GM23338 (cell line): ENCODE results near the gene CTNND2. TPM values are rescaled to one million over a fixed set of nuclear protein-coding genes. Genes with fewer than 3 reads are reported as not detected.

Experiments used
- ATAC-seq: fragments of 200-7000 bp; cut with Tn5 transposase; 3 replicates; pipeline ENCODE4 v1.9.1; 2020
- DNase-seq: peaks from one replicate; pipeline ENCODE4 v3.0.0-alpha.2; 2015; ENCODE audit warnings: low spot score
- H2AFZ ChIP-seq: fragments of 200-600 bp; sonication (generic); 2 replicates; pipeline ENCODE4 v1.8.0; 2016; ENCODE audit warnings: antibody characterized with exemption, mild to moderate bottlenecking, moderate library complexity
- H3F3A ChIP-seq: fragments of 200-600 bp; sonication (generic); replicated peaks from 2 replicates; pipeline ENCODE4 v1.8.0; 2017; ENCODE audit warnings: antibody characterized with exemption, mixed run types, low read depth
- H3K27ac ChIP-seq: fragments of 200-600 bp; sonication (generic); 2 replicates; pipeline ENCODE4 v1.6.1; 2016; ENCODE audit warnings: low read depth
- H3K27me3 ChIP-seq: fragments of 200-600 bp; sonication (generic); 2 replicates; pipeline ENCODE4 v1.8.0; 2016; ENCODE audit warnings: mild to moderate bottlenecking, mixed run types, moderate library complexity; ENCODE audit not compliant: insufficient read depth
- H3K36me3 ChIP-seq: fragments of 200-600 bp; sonication (generic); 2 replicates; pipeline ENCODE4 v1.8.0; 2016; ENCODE audit warnings: mild to moderate bottlenecking; ENCODE audit not compliant: insufficient read depth
- H3K4me1 ChIP-seq: fragments of 200-600 bp; sonication (generic); 2 replicates; pipeline ENCODE4 v1.8.0; 2016; ENCODE audit warnings: mild to moderate bottlenecking, moderate library complexity; ENCODE audit not compliant: insufficient read depth
- H3K4me2 ChIP-seq: fragments of 200-600 bp; sonication (generic); 2 replicates; pipeline ENCODE4 v1.7.1; 2017; ENCODE audit warnings: mixed run types
- H3K4me3 ChIP-seq: fragments of 200-600 bp; sonication (generic); 2 replicates; pipeline ENCODE4 v1.6.1; 2016; ENCODE audit warnings: mixed run types
- H3K79me2 ChIP-seq: fragments of 200-600 bp; sonication (generic); replicated peaks from 2 replicates; pipeline ENCODE4 v1.8.0; 2017; ENCODE audit warnings: mild to moderate bottlenecking; ENCODE audit not compliant: insufficient read depth
- H3K9me2 ChIP-seq: fragments of 200-600 bp; sonication (generic); 2 replicates; pipeline ENCODE4 v1.8.0; 2017; ENCODE audit not compliant: insufficient read depth
- H4K20me1 ChIP-seq: fragments of 200-600 bp; sonication (generic); replicated peaks from 2 replicates; pipeline ENCODE4 v1.8.0; 2017; ENCODE audit warnings: mild to moderate bottlenecking; ENCODE audit not compliant: insufficient read depth
- H3K27ac Mint-ChIP-seq: 2 replicates; pipeline ENCODE4 v1.8.0; 2020; ENCODE audit warnings: inconsistent platforms, mild to moderate bottlenecking, moderate library complexity, mixed read lengths
- H3K27me3 Mint-ChIP-seq: 3 replicates; pipeline ENCODE4 v1.8.0; 2022; ENCODE audit warnings: low read depth, mild to moderate bottlenecking, moderate library complexity, mixed read lengths, inconsistent platforms; ENCODE audit not compliant: insufficient read depth, poor library complexity
- H3K36me3 Mint-ChIP-seq: 3 replicates; pipeline ENCODE4 v1.8.0; 2021; ENCODE audit warnings: low read depth, mild to moderate bottlenecking, inconsistent platforms, moderate library complexity, mixed read lengths
- H3K4me1 Mint-ChIP-seq: 3 replicates; pipeline ENCODE4 v1.8.0; 2020; ENCODE audit warnings: mild to moderate bottlenecking, inconsistent platforms, mixed read lengths
- H3K4me3 Mint-ChIP-seq: 3 replicates; pipeline ENCODE4 v1.8.0; 2021; ENCODE audit warnings: moderate library complexity, mild to moderate bottlenecking, inconsistent platforms, mixed read lengths
- H3K9me3 Mint-ChIP-seq: 3 replicates; pipeline ENCODE4 v1.8.0; 2020; ENCODE audit warnings: moderate library complexity, mild to moderate bottlenecking, inconsistent platforms, mixed read lengths
- CTCF ChIP-seq, 2 experiments: fragments of 200-600 bp in 1 of 2; sonication (generic) in 1 of 2; conservative IDR thresholded peaks; 2 replicates each; pipeline versions ENCODE4 v1.5.1 to v1.6.1; 2016 to 2017; ENCODE audit warnings: antibody characterized with exemption in 2 of 2, low read depth in 2 of 2, mild to moderate bottlenecking in 2 of 2, moderate library complexity in 1 of 2
- JUNB ChIP-seq: IDR thresholded peaks from one replicate; pipeline ENCODE4 v1.6.1; 2016; ENCODE audit warnings: antibody characterized with exemption; ENCODE audit not compliant: unreplicated experiment
- POLR2AphosphoS5 ChIP-seq: IDR thresholded peaks from 2 replicates; pipeline ENCODE4 v1.6.1; 2016; ENCODE audit warnings: antibody characterized with exemption, low read depth
- ZNF331 ChIP-seq: fragments of 250-450 bp; sonication (Bioruptor Pico); IDR thresholded peaks from 2 replicates; pipeline ENCODE4 v1.5.0; 2020; ENCODE audit warnings: low read depth, mild to moderate bottlenecking, moderate library complexity
- ZNF462 ChIP-seq: fragments of 250-450 bp; sonication (Bioruptor Pico); IDR thresholded peaks from 2 replicates; pipeline ENCODE4 v1.5.0; 2020; ENCODE audit warnings: mild to moderate bottlenecking, moderate library complexity
- polyA plus RNA-seq: library from polyadenylated mRNA; unstranded; fragments of >200 nt; fragmentation: Nextera tagmentation; extraction: Ambion mirVana; gene quantifications from 2 replicates; pipeline ENCODE4 v1.2.1, GENCODE V29; 2016
- total RNA-seq: library from RNA; depleted of rRNA; stranded (reverse); fragments of >200 nt; shearing (Covaris generic); gene quantifications from 2 replicates; pipeline ENCODE4 v1.2.3, GENCODE V29; 2014

CTNND2 gene
- total and polyA plus RNA-seq, 2 experiments from 2014 or later: 5.1 to 7.0 TPM

- no peak for TF ChIP-seq CTCF (conservative IDR thresholded peaks at IDR 0.05; ENCODE audit: low read depth in 2 of 2)
- TF ChIP-seq ZNF462 (CRISPR knock-in tag): no peak
- no peak for TF ChIP-seq POLR2AphosphoS5
- TF ChIP-seq JUNB: no peak
- no peak for TF ChIP-seq ZNF331 (CRISPR knock-in tag)
- Mint-ChIP-seq H3K4me1 (no peaks in the 10 kb centered on the region), H3K36me3 (no peaks in the 10 kb centered on the region), H3K4me3 (no peak overlapping the region), H3K9me3 (no peaks in the 10 kb centered on the region), H3K27ac (no peak overlapping the region), H3K27me3 (no peaks in the 10 kb centered on the region)
- no peak for DNase-seq
- Histone ChIP-seq H3K9me2 (no peaks in the 10 kb centered on the region), H3K79me2 (no peaks in the 10 kb centered on the region), H3K4me3 (no peak overlapping the region), H3K4me1 (no peaks in the 10 kb centered on the region), H3F3A (no peaks in the 10 kb centered on the region), H3K4me2 (no peak overlapping the region), H2AFZ (no peak overlapping the region), H4K20me1 (no peaks in the 10 kb centered on the region), H3K27ac (no peak overlapping the region), H3K36me3 (no peaks in the 10 kb centered on the region), H3K27me3 (no peaks in the 10 kb centered on the region)
- ATAC-seq: no peak
Measured at GRCh38 chr5:11038772-11039171, 865.5 kb downstream of the CTNND2 start.
